Tongue (tissue), 3 donors: ENCODE results near the gene UROS. TPM values are rescaled to one million over a fixed set of nuclear protein-coding genes. Genes with fewer than 3 reads are reported as not detected.
A peak's percentile ranks its signal among the peaks of the same experiment; 100 is the strongest.

ENCODE experiments used
- DNase-seq: peaks from one replicate; pipeline ENCODE4 v3.0.0-alpha.2; 2015
- small RNA-seq: library from RNA; depleted of rRNA; stranded (forward); fragments of <200 nt; gene quantifications from one replicate; pipeline ENCODE3, GENCODE V24; 2014; ENCODE audit warnings: low replicate concordance
- total RNA-seq: library from RNA; depleted of rRNA; stranded (reverse); fragments of >200 nt; gene quantifications from one replicate; pipeline ENCODE4 v1.2.3, GENCODE V29; 2014

The UROS gene
- total RNA-seq, 1 donor from 2014 or later = 56.7 TPM

DNA sequence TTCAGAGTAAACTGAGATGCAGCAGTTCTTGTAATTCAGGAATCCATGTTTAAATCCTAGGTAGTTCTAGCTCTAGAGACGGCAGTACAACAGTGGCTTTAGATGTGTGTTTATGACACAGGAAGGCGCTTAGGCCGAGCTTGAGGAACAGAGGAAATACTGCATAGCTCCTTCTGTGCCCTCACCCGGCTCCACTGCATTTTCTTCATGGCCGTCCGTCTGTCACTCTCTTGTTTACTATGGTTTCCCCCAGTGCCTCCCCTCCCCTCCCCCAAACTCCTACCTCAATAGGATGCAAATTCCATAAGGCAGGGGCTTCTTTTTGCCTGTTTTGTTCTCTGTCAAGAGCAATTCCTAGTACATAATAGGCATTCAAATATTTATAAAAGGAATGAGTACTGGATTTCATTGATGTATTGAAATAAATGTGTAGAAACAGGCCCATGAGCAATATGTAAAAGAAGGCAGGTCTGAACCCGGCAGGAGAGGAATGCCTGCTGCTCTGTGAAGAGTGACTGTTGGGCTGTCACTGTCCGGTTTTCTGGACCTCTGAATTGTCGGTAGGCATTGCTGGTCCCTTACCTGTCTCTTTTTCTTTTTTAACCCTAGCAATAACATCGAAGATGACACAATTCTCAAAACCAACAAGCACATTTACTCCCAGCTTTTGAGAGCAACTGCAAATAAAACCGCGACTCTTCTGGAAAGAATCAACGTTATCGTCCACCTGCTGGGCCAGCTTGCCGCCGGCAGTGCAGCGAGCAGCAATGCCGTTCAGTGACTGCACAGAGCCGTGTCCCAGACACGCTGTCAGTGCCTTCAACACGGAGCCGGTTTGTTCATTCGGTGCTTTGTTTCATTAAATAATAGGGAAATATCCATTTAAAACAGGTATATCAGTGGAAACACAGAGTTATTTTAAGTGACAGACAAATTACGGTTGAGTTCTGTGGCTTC is 60.1 kb downstream of the UROS start:
- DNase-seq = no peak

- DNase-seq = no peak
Observed at GRCh38 chr10:125761961-125762360, 61.1 kb downstream of the UROS start.

DNA sequence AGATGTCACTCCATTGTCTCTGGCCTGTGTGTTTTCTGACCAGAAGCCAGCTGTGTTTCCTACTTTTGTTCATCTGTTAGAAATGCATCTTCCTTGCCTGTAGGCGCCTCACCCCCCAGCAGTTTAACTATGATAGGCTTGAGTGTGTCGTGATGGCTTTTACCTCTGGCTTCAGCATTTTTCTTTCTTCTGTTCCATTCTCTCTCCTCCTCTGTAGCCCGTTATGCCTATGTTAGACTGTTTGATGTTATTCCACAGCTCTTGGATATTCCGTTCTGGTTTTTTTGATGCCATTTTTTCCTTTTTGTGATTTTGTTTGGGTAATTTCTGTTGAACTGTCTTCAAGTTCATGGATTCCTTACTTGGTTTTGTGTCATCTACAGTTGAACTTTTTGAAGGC is 65.3 kb downstream of the UROS start:
- no peak for DNase-seq

- DNase-seq = no peak
Observed at GRCh38 chr10:125756853-125757487, 66.1 kb downstream of the UROS start.

DNA sequence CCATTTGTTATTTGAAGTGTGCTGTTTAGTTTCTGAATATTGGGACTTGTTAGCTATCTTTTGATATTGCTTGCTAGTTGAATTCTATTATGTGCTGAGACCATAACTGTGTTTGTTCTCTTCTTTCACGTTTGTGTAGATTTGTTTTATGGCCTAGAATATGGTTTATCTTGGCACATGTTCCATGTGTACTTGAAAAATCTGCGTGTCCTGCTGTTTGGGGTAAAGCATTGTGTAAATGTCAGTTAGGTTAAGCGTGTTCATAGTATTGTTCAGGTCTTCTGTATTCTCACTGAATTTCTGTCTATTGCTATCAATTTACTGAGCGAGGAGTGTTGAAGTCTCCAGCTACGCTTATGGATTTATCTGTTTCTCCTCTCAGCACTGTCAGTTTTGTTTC is 66.9 kb downstream of the UROS start:
- no peak for DNase-seq

DNA sequence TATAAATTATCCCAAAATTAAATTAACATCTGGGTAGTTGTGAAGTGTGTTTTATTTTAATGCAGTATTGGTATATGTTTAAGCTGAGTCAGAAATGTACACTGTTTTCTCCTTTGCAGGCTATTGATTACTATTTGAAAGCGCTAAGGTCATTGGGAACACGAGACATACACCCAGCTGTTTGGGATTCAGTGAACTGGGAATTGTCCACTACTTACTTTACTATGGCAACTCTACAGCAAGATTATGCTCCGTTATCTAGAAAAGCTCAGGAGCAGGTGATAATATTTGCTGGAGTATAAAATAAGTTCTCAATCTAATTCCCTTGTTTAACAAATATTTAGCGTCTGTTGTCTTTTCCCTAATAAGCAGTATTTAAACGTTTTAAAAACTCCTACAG is 75.6 kb downstream of the UROS start:
- no peak for DNase-seq

- DNase-seq = no peak
Observed at GRCh38 chr10:125744909-125745308, 78.1 kb downstream of the UROS start.

DNA sequence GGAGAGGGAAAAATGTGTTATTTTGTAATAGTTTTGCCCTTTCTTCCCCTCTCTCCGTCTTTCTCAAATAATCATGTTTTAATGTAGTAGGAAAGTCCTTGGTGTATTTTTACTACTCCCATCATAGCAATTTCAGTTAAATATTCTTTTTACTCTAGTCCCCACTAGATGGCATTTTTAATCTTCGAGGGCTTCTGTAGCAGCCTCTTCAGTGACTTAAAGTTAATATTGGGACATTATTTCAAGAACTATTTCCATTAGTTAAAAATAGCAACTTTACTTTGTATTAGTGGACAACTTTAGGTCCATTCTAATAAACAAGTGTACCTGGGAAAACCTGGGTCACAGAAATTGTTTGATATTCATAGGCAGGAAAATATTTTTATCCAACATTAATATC is 80.6 kb downstream of the UROS start:
- peak; percentile 24 for DNase-seq

DNA sequence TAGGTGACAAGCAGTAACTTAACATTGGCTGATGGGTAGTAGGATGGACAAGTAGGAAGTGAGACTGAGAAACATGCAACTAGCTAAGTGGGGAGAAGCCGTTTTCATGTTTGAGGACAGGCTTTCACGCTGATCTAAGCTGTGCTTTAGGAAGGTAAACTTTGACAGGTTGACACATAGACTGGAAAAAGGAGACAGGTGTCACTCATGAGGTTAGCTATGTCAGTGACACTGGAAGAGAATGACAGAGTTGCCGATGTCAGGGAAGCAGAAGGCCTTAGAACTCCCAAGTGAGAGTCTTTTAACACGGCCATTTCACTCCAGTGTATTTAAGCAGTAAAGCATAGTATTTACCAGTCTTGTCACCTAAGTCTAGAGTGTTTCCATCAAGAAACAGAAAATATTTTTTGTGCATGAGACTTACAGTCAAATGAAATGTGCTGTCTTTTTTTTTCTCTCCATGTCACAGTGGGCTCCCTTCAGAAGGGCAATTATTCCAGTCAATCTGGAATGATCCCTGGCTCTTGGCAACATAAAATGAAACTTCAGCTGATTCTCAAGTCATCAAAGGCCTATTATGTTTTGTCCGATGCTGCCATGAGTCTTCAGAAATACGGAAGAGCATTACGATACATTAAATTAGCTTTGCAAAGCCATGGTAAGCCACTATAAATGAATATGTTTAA is 82.9 kb downstream of the UROS start:
- no peak for DNase-seq

Small RNAs within 50 kb of the gene (small RNA-seq; reads per million reads assigned to genes)
- gene MIR4484 = not detected
- not detected for gene RF00017

Other genes starting within 250 kb of the UROS start
- not detected for gene TEX36, start 140.1 kb downstream of the UROS start, total RNA-seq
- 31.8 TPM for gene EDRF1, start 103.5 kb downstream of the UROS start, total RNA-seq
- 0.41 TPM for gene MMP21, start 47.4 kb downstream of the UROS start, total RNA-seq
- gene BCCIP, start 288 bp upstream of the UROS start, total RNA-seq = 49.6 TPM
- gene DHX32, start 58.0 kb upstream of the UROS start, total RNA-seq = 29.2 TPM
- 3.2 TPM for gene FANK1, start 73.3 kb upstream of the UROS start, total RNA-seq